Liver (tissue), 9 donors: Measurements from ENCODE around the gene TXNDC8. TPM values are rescaled to one million over a fixed set of nuclear protein-coding genes. Genes with fewer than 3 reads are reported as not detected.

Experiments
- DNase-seq: peaks from one replicate; pipeline ENCODE4 v3.0.0-alpha.2; 2017; ENCODE audit warnings: low spot score
- H3K27ac ChIP-seq, 2 donors: one replicate each; pipeline ENCODE4 v1.7.0; 2013; ENCODE audit warnings: inconsistent platforms in 2 of 2, low read length in 2 of 2, control low read depth in 1 of 2, low read depth in 1 of 2, mild to moderate bottlenecking in 1 of 2
- H3K27me3 ChIP-seq, 4 donors: one replicate each; pipeline versions ENCODE4 v1.6.1 to v1.7.0; 2013; ENCODE audit warnings: low read length in 3 of 4, inconsistent platforms in 1 of 4, mild to moderate bottlenecking in 1 of 4, moderate library complexity in 1 of 4; ENCODE audit not compliant: control insufficient read depth in 4 of 4, insufficient read depth in 4 of 4
- H3K36me3 ChIP-seq, 4 donors: one replicate each; pipeline versions ENCODE4 v1.6.1 to v1.7.0; 2013; ENCODE audit warnings: low read length in 3 of 4, mild to moderate bottlenecking in 3 of 4, low read depth in 1 of 4, moderate library complexity in 1 of 4; ENCODE audit not compliant: control insufficient read depth in 4 of 4, insufficient read depth in 3 of 4
- H3K4me1 ChIP-seq, 4 donors: one replicate each; pipeline versions ENCODE4 v1.6.1 to v1.7.0; 2013; ENCODE audit warnings: low read length in 3 of 4, mild to moderate bottlenecking in 3 of 4, moderate library complexity in 1 of 4; ENCODE audit not compliant: control insufficient read depth in 4 of 4, insufficient read depth in 4 of 4
- H3K4me3 ChIP-seq, 3 donors: one replicate each; pipeline versions ENCODE4 v1.6.1 to v1.7.0; 2013; ENCODE audit warnings: low read length in 3 of 3, control low read depth in 1 of 3, low read depth in 1 of 3, mild to moderate bottlenecking in 1 of 3
- H3K9ac ChIP-seq, 2 donors: one replicate each; pipeline ENCODE4 v1.7.0; 2013; ENCODE audit warnings: low read length in 2 of 2, mild to moderate bottlenecking in 2 of 2, moderate library complexity in 2 of 2, control low read depth in 1 of 2, low read depth in 1 of 2
- H3K9me3 ChIP-seq, 4 donors: one replicate each; pipeline versions ENCODE4 v1.6.1 to v1.7.0; 2013; ENCODE audit warnings: low read length in 3 of 4; ENCODE audit not compliant: control insufficient read depth in 4 of 4
- ATF3 ChIP-seq: IDR thresholded peaks from 2 replicates; pipeline ENCODE4 v1.6.1; 2016; ENCODE audit warnings: antibody characterized with exemption
- CTCF ChIP-seq: fragments of 150-350 bp; IDR thresholded peaks from 2 replicates; pipeline ENCODE4 v1.5.1; 2017; ENCODE audit warnings: improper control_type of control experiment, low read depth, low read length; ENCODE audit not compliant: missing input control
- EGR1 ChIP-seq, 2 donors: IDR thresholded peaks; 2 replicates each; pipeline ENCODE4 v1.6.1; 2016 to 2018; ENCODE audit warnings: antibody characterized with exemption in 2 of 2, low read depth in 2 of 2
- FOXA1 ChIP-seq: IDR thresholded peaks from 2 replicates; pipeline ENCODE4 v1.6.1; 2016; ENCODE audit warnings: antibody characterized with exemption
- FOXA2 ChIP-seq: IDR thresholded peaks from 2 replicates; pipeline ENCODE4 v1.6.1; 2016; ENCODE audit warnings: antibody characterized with exemption
- GABPA ChIP-seq, 2 donors: IDR thresholded peaks in 1 of 2; conservative IDR thresholded peaks in 1 of 2; 2 replicates each; pipeline ENCODE4 v1.6.1; 2016; ENCODE audit warnings: antibody characterized with exemption in 2 of 2, mild to moderate bottlenecking in 1 of 2, moderate library complexity in 1 of 2
- HNF4A ChIP-seq, 2 donors: conservative IDR thresholded peaks; 2 replicates each; pipeline ENCODE4 v1.6.1; 2016; ENCODE audit warnings: antibody characterized with exemption in 2 of 2, mild to moderate bottlenecking in 2 of 2
- HNF4G ChIP-seq: IDR thresholded peaks from 2 replicates; pipeline ENCODE4 v1.6.1; 2016; ENCODE audit warnings: antibody characterized with exemption
- JUND ChIP-seq, 2 donors: IDR thresholded peaks; 2 replicates each; pipeline ENCODE4 v1.6.1; 2016; ENCODE audit warnings: antibody characterized with exemption in 2 of 2
- MAX ChIP-seq: IDR thresholded peaks from 2 replicates; pipeline ENCODE4 v1.6.1; 2016; ENCODE audit warnings: antibody characterized with exemption
- NR2F2 ChIP-seq: IDR thresholded peaks from 2 replicates; pipeline ENCODE4 v1.6.1; 2016; ENCODE audit warnings: antibody characterized with exemption
- RAD21 ChIP-seq, 2 donors: IDR thresholded peaks; 2 replicates each; pipeline ENCODE4 v1.6.1; 2016; ENCODE audit warnings: antibody characterized with exemption in 2 of 2, mild to moderate bottlenecking in 2 of 2
- REST ChIP-seq: IDR thresholded peaks from 2 replicates; pipeline ENCODE4 v1.6.1; 2016; ENCODE audit warnings: antibody characterized with exemption, mild to moderate bottlenecking
- RXRA ChIP-seq, 2 donors: IDR thresholded peaks; 2 replicates each; pipeline ENCODE4 v1.6.1; 2017 to 2018; ENCODE audit warnings: antibody characterized with exemption in 2 of 2, mild to moderate bottlenecking in 1 of 2
- SP1 ChIP-seq: IDR thresholded peaks from 2 replicates; pipeline ENCODE4 v1.6.1; 2018; ENCODE audit warnings: antibody characterized with exemption, mild to moderate bottlenecking
- TAF1 ChIP-seq: conservative IDR thresholded peaks from 2 replicates; pipeline ENCODE4 v1.6.1; 2016; ENCODE audit warnings: antibody characterized with exemption, mild to moderate bottlenecking
- YY1 ChIP-seq: IDR thresholded peaks from 2 replicates; pipeline ENCODE4 v1.6.1; 2016; ENCODE audit warnings: antibody characterized with exemption, mild to moderate bottlenecking
- ZBTB33 ChIP-seq: IDR thresholded peaks from 2 replicates; pipeline ENCODE4 v1.6.1; 2016; ENCODE audit warnings: antibody characterized with exemption
- WGBS: extraction: QIAGEN DNeasy Blood & Tissue Kit; methylation state at CpG from one replicate; pipeline ENCODE4 v1.1.7; 2013; 5-methylcytosine and 5-hydroxymethylcytosine counted together
- polyA plus RNA-seq, 2 donors: library from polyadenylated mRNA; stranded (reverse) in 1 of 2; unstranded in 1 of 2; fragments of 200-250 nt in 1 of 2; fragments of >200 nt in 1 of 2; fragmentation: Nextera tagmentation in 1 of 2; extraction: Ambion mirVana in 1 of 2; gene quantifications; one replicate each; pipeline versions ENCODE4 v1.2.1 to v1.2.3, GENCODE V29; 2013 to 2015
- total RNA-seq, 2 donors: library from RNA; depleted of rRNA; stranded (reverse); fragments of >200 nt; gene quantifications; one replicate each; pipeline ENCODE4 v1.2.3, GENCODE V29; 2014
- donor health status: healthy.
- donor health status: healthy.
- donor health status: healthy.
- donor health status: healthy.
- donor health status: healthy.

TXNDC8 gene
- total and polyA plus RNA-seq, 4 donors: not detected

- no peaks in the 10 kb centered on the region for H3K27me3 ChIP-seq
- no peak for DNase-seq
- no peaks in the 10 kb centered on the region for H3K36me3 ChIP-seq
- no peak overlapping the region for H3K27ac ChIP-seq
- no peaks in the 10 kb centered on the region for H3K9me3 ChIP-seq
- WGBS: 64% methylated on average over 2 of the region's 2 CpGs
- no peak overlapping the region for H3K9ac ChIP-seq
- TF ChIP-seq HNF4G (no peak), FOXA1 (no peak), EGR1 (IDR thresholded peaks at IDR 0.05; ENCODE audit: low read depth in 2 of 2) (no peak), REST (no peak), TAF1 (no peak), GABPA (IDR thresholded peaks at IDR 0.05 in 1 of 2, conservative IDR thresholded peaks at IDR 0.05 in 1 of 2) (no peak), ZBTB33 (no peak), HNF4A (conservative IDR thresholded peaks at IDR 0.05) (no peak), RXRA (IDR thresholded peaks at IDR 0.05) (no peak), FOXA2 (no peak), SP1 (no peak), MAX (no peak), ATF3 (no peak), NR2F2 (no peak), RAD21 (IDR thresholded peaks at IDR 0.05) (peak; percentile 72 to 83), CTCF (peak; percentile 32), JUND (IDR thresholded peaks at IDR 0.05) (no peak)
- no peaks in the 10 kb centered on the region for H3K4me1 ChIP-seq
- no peak overlapping the region for H3K4me3 ChIP-seq
Measured at GRCh38 chr9:110340306-110340705, 2.6 kb upstream of the TXNDC8 start.

- 76% methylated on average over 1 of the region's 1 CpG for WGBS
- Histone ChIP-seq H3K9ac (no peak overlapping the region), H3K4me3 (no peak overlapping the region), H3K27me3 (no peaks in the 10 kb centered on the region), H3K9me3 (no peaks in the 10 kb centered on the region), H3K36me3 (no peaks in the 10 kb centered on the region), H3K4me1 (no peaks in the 10 kb centered on the region), H3K27ac (no peak overlapping the region)
- DNase-seq: no peak
- TF ChIP-seq FOXA2 (no peak), NR2F2 (no peak), YY1 (no peak), GABPA (IDR thresholded peaks at IDR 0.05 in 1 of 2, conservative IDR thresholded peaks at IDR 0.05 in 1 of 2) (no peak), CTCF (no peak), REST (no peak), EGR1 (IDR thresholded peaks at IDR 0.05; ENCODE audit: low read depth in 2 of 2) (no peak), MAX (no peak), FOXA1 (no peak), JUND (IDR thresholded peaks at IDR 0.05) (no peak), HNF4A (conservative IDR thresholded peaks at IDR 0.05) (no peak), RXRA (IDR thresholded peaks at IDR 0.05) (no peak)
Measured at GRCh38 chr9:110338143-110338542, 480 bp upstream of the TXNDC8 start.
